H1 (cell line): ENCODE measurements around the gene CRYBA4. TPM values are rescaled to one million over a fixed set of nuclear protein-coding genes. Genes with fewer than 3 reads are reported as not detected.

ENCODE experiments used
- CBX5 ChIP-seq: fragments of 300-800, 300-1000 bp; sonication (generic); IDR thresholded peaks from 2 replicates; pipeline ENCODE4 v1.7.1; 2016; ENCODE audit warnings: antibody characterized with exemption, low read length, low read depth
- JUN ChIP-seq: IDR thresholded peaks from 2 replicates; pipeline ENCODE4 v1.6.1; 2011; ENCODE audit warnings: low read depth, mild to moderate bottlenecking, improper control_type of control experiment, low read length
- POLR2AphosphoS5 ChIP-seq: IDR thresholded peaks from 2 replicates; pipeline ENCODE4 v1.6.1; 2011; ENCODE audit warnings: low read depth, low read length
- RNF2 ChIP-seq: fragments of 200-900, 300-1000 bp; sonication (generic); IDR thresholded peaks from 2 replicates; pipeline ENCODE4 v1.7.1; 2016; ENCODE audit warnings: borderline replicate concordance, low read depth, mild to moderate bottlenecking, antibody characterized with exemption, low read length; ENCODE audit not compliant: poor library complexity, severe bottlenecking; ENCODE audit errors: missing control alignments
- TAF1 ChIP-seq: IDR thresholded peaks from 2 replicates; pipeline ENCODE4 v1.6.1; 2011; ENCODE audit warnings: mild to moderate bottlenecking, low read depth, low read length
- polyA plus RNA-seq, 7 experiments: library from polyadenylated mRNA; depleted of rRNA in 3 of 7; stranded (reverse) in 5 of 7; unstranded in 2 of 7; fragments of >200 nt in 5 of 7; fragments of 200-250 nt in 2 of 7; gene quantifications; 1 replicate in 5 of 7; 2 replicates in 1 of 7; 4 replicates in 1 of 7; pipeline versions ENCODE4 v1.2.1 to v1.2.3, GENCODE V29; 2011 to 2013; ENCODE audit warnings: missing spikeins in 2 of 7, mixed read lengths in 2 of 7
- total RNA-seq: library from RNA; stranded (reverse); fragmentation: NEBNext Ultra II Directional; extraction: Animal tissue kit (Norgen Biotek cat#: 25700); gene quantifications from 2 replicates; pipeline ENCODE4 v1.2.1, GENCODE V29; 2021

The CRYBA4 gene
- total and polyA plus RNA-seq, 2 of the 8 experiments (the other 6 are each of a cell fraction or from before 2014, with no cell fraction given): 0.67 to 3.1 TPM

- no peak for TF ChIP-seq POLR2AphosphoS5
- TF ChIP-seq CBX5: no peak
- TF ChIP-seq TAF1: no peak
- no peak for TF ChIP-seq JUN
- TF ChIP-seq RNF2: no peak
Observed at GRCh38 chr22:26585104-26585790, 36.5 kb upstream of the CRYBA4 start (continued).
